GM10248 (cell line): Measurements from ENCODE around the gene SCN5A.
A peak's percentile ranks its signal among the peaks of the same experiment; 100 is the strongest.

Experiments used
- CTCF ChIA-PET: fragments of 300-600 bp; sonication (Branson Sonifier 250); formaldehyde crosslinking; extraction: SDS; loops from one replicate; lab custom pipeline; 2021; ENCODE audit warnings: antibody characterized with exemption; lab: Yijun Ruan, JAX
- POLR2A ChIA-PET: fragments of 350-650 bp; sonication (Branson Sonifier 250); formaldehyde crosslinking; extraction: SDS; loops from one replicate; lab custom pipeline; 2020; ENCODE audit warnings: antibody characterized with exemption; lab: Yijun Ruan, JAX
- DNase-seq: peaks from one replicate; pipeline ENCODE4 v3.0.0; 2012; ENCODE audit errors: extremely low spot score
- CTCF ChIP-seq: IDR thresholded peaks from 2 replicates; pipeline ENCODE4 v1.5.1; 2012; ENCODE audit warnings: mild to moderate bottlenecking, low read depth; ENCODE audit errors: extremely low read depth, missing control alignments, control extremely low read depth

The SCN5A gene

GRCh38 chr3:38515367-38515766, 134.1 kb downstream of the SCN5A start:
- no peak for TF ChIP-seq CTCF
- no peak for DNase-seq
- POLR2A ChIA-PET = no interaction called here
- CTCF ChIA-PET = interaction anchor here (0.6 to 2.3 kb wide), 5 partner anchors 19 to 515 kb away, joined by 3 to 10 read pairs (median 3); partner anchors contain the start of gene EXOG

GRCh38 chr3:38511546-38511945, 137.9 kb downstream of the SCN5A start:
- no peak for TF ChIP-seq CTCF
- no peak for DNase-seq
- ChIA-PET CTCF (interaction anchor here (1.0 to 8.6 kb wide), 2 partner anchors 9 to 656 kb away, joined by 3 to 106 read pairs; no protein-coding TSS in a partner anchor), POLR2A (no interaction called here)

- ChIA-PET POLR2A (no interaction called here), CTCF (interaction anchor here (1.8 to 8.6 kb wide), 3 partner anchors 9 to 229 kb away, joined by 4 to 106 read pairs (median 50); partner anchors contain the start of gene EXOG)
- no peak for DNase-seq
- no peak for TF ChIP-seq CTCF
Observed at GRCh38 chr3:38510631-38511030, 138.9 kb downstream of the SCN5A start.

GRCh38 chr3:38509732-38510131, 139.8 kb downstream of the SCN5A start:
- no peak for TF ChIP-seq CTCF
- CTCF ChIA-PET = interaction anchor here (0.9 to 8.6 kb wide), 4 partner anchors 9 to 229 kb away, joined by 4 to 106 read pairs (median 27); partner anchors contain the start of gene EXOG
- POLR2A ChIA-PET = no interaction called here
- no peak for DNase-seq

GRCh38 chr3:38507120-38507519, 142.4 kb downstream of the SCN5A start:
- peak; percentile 54 for DNase-seq
- ChIA-PET CTCF (interaction anchor here (0.7 to 8.6 kb wide), 7 partner anchors 11 to 523 kb away, joined by 3 to 106 read pairs (median 7); partner anchors contain the start of gene EXOG), POLR2A (no interaction called here)
- no peak for TF ChIP-seq CTCF

- no peak for DNase-seq
- no peak for TF ChIP-seq CTCF
- POLR2A ChIA-PET = interaction anchor here (0.8 kb wide), 1 partner anchor 12 kb away, joined by 3 read pairs; no protein-coding TSS in a partner anchor
- CTCF ChIA-PET = interaction anchor here (0.9 to 4.3 kb wide), 5 partner anchors 9 to 21 kb away, joined by 3 to 21 read pairs (median 4); no protein-coding TSS in a partner anchor
Observed at GRCh38 chr3:38500688-38501417, 148.6 kb downstream of the SCN5A start.
